Ureter (tissue), 1 donor: ENCODE data around the gene OXSM. TPM values are rescaled to one million over a fixed set of nuclear protein-coding genes. Genes with fewer than 3 reads are reported as not detected.
A peak's percentile ranks its signal among the peaks of the same experiment; 100 is the strongest.

Experiments
- DNase-seq: peaks from one replicate; pipeline ENCODE4 v3.0.0-alpha.2; 2020; ENCODE audit warnings: low spot score
- total RNA-seq: library from RNA; stranded (reverse); gene quantifications from one replicate; pipeline ENCODE4 v1.2.4, GENCODE V29; 2023
- donor health status: DM: yes; HTN: yes; CAD: no.

Gene OXSM
- total RNA-seq: 10.3 TPM

DNA sequence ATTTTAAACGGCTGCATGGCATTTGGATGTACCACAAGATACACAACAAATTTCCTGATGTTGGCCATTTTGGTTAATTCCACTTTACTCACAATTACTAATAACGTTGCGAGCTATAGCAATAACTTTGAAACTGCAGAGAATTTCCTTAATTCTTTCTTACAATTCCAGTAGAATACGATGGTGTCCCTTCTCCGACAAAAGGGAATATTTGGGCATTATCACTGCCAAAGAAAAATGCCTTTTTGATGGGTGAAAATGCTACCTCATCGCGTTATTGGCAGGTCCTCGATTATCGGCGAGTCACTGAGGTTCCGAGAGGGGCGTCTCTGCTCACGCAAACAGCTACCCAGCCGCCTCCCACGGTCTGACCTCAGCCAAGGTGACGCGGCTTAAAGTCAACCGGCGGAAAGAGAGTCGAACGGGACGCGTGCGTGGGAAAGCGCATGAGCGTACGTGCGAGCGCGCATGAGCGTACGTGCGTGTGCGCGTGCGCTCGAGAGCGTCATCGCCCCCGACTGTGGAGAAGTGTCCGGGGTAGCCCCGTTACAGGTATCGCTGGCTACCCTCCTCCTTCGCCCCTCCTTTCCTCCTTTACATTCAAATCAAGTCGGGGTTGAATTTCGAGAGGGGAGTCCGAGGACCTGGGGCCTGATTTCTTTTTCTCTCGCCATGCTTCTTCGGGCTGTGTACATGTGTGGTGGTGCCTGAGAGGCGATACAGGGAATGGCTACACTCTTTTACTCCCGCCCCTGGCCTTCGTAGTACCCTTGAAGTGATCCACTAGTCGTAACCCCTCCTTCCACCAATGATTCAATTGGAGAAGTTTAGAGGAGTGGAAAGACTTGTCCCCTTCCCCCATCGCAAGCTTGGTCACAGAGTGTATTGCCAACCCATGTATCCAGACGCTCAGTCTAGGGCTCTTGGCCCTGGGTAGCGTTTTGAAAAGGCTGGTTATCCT is at the start of gene OXSM:
Gene OXSM, plus strand, starts transcription at position 495 of the 961 bp plus-strand sequence. CDS start 931 bp downstream, outside the sequence.
- peak; percentile 88 for DNase-seq

DNA sequence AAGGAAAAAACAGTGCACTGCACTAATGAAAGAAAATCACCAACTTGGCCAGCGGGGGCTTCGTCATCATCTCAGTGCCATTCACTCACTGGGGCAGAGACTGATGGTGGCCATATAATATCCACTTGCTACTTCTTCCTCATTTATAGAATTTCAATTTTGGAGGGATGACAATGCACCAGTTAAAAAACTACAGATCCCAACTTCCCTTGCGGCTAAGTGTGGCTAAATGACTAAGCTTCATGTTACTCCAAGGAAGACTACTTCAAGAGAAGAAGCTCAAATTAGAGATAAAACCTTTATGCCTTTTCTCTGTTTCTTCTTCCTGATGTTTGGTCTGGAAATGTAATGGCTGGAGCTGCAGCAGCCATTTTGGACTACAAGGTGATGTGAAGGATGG is 45.4 kb upstream of the OXSM start:
- DNase-seq: no peak

DNA sequence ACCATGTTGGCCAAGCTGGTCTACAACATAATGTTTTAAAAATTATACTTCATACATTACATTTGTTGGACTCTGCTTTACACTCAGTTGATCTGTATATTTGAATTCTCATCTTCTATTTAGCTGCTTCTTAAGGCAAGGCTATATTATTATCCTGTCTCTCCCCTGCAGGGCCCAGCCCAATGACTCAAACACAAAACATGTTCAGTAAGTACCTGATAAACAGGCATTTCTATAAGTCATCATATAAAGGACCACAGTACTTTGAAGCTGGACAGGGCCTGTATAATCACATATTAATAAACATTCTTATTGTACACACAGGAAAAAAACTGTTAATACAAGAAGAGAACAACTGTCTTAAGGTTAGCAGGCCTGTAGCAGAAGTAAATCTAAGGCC is 42.9 kb upstream of the OXSM start:
- DNase-seq: no peak

DNA sequence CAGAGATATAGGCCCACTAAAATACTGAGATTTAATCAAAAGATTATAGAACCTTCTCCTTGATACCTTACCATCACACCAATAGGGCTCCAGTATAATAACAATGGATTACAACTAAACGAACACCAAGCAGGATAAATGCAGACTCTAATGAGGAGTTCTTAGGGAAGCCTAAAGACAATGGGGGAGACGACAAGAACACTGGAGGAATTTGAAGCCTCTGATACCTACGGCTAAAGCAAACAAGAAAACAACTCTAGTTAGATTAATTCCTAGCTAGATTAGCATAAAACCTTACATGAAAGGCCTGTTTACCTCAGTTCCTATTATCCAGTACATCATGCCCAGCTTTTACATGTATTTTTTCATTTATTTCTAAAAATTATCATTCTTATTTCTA is 41.7 kb upstream of the OXSM start:
- DNase-seq: no peak

DNA sequence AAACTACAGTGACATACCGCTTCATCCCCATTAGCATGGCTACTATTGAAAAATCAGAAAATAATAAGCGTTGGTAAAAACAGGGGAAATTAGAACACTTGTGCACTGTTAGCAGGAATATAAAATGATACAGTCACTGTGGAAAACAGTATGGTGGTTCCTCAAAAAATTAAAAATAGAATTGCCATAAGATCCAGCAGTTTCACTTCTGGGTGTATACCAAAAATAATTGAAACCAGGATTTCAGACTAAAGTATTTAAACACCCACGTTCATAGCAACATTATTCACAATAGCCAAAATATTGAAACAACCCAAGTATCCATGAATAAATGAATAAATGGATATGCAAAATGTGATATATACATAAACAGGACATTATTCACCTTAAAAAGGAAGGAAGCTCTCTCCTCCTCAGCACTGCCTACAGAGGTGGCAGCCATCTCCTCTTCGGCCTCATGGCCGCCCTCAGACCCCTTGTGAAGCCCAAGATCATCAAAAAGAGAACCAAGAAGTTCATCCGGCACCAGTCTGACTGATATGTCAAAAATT is 40.8 kb upstream of the OXSM start:
- no peak for DNase-seq

DNA sequence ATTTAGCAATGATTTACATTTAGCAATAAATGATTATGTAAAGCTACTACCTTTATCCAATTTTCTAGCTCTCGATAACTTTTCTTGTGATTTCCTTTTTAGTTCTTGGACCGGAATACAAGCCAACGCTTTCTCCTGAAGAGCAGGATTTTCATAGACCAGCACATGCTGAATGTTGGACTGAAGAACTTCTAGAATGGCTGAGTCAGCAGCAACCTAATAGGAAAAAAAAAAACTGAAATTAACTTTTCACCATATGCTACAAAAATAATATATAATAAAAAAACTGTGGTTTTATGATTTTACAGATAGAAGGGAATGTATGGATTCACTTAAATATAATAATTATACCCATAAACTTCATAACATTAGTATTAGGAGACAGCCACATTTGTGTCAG is 38.8 kb upstream of the OXSM start:
- no peak for DNase-seq

DNA sequence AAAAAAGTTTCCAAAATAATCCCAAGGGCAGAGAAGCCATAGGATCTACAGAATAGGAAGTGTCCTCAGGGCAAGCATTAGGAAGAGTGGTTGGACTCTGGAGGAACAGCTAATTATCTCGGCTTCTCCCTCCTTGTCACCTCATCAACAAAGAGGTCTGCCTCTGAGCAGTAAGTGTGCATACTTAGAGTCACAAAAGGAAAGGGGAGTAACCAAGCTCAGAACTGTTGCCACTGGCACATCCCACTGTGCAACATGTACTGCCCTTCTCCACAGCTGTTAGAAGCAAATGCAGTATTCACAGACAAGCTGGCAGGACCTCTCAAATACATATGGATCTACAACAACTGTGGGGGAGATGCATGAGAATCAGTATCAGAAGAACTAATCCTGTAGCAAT is 38.2 kb upstream of the OXSM start:
- DNase-seq: no peak

DNA sequence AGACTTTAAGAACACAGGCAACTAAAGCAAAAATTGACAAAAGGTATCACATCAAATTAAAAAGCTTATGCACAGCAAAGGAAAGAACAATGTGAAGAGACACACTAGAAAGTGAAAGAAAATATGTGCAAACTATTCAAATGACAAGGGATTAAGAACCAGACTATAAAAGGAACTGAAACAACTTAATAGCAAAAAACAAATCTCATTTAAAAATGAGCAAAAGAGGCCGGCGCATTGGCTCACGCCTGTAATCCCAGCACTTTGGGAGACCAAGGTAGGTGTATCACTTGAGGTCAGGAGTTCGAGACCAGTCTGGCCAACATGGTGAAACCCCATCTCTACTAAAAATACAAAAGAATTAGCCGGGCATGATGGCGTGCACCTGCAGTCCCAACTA is 21.0 kb upstream of the OXSM start:
- DNase-seq: no peak

DNA sequence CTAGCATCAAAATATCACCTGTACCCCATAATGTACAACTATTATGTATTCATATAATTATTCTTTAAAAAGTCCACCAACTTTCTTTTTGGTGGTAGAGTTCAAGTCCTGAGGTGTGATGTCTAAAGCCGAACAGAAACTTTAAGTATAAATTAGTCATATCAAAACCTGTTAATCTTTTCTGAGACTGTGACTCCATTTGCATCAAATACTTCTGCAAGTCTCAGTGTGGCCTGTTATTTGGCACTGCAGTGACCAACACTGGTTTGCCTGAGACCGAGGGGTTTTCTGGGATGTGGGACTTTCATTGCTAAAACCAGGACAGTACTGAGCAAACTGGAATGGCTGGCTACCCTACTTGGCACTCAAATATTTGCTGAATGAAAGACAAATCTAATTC is 14.0 kb upstream of the OXSM start:
- DNase-seq: no peak

DNA sequence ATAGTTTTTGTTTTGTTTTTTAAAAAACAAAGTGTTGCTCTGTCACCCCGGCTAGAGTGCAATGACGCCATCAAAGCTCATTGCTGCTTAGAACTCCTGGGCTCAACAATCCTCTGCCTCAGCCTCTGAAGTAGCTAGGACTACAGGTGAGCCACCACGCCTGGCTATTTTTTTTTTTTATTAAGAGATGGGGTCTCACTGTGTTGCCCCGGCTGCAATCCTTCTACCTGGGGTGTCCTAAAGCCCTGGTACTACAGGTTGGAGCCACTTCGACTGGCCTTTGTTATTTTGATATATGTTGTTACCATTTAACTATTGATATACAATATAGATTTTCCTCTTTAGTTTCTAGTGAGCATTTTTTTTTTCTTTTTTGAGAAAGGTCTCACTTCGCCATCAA is 9.3 kb upstream of the OXSM start:
- DNase-seq: no peak

DNA sequence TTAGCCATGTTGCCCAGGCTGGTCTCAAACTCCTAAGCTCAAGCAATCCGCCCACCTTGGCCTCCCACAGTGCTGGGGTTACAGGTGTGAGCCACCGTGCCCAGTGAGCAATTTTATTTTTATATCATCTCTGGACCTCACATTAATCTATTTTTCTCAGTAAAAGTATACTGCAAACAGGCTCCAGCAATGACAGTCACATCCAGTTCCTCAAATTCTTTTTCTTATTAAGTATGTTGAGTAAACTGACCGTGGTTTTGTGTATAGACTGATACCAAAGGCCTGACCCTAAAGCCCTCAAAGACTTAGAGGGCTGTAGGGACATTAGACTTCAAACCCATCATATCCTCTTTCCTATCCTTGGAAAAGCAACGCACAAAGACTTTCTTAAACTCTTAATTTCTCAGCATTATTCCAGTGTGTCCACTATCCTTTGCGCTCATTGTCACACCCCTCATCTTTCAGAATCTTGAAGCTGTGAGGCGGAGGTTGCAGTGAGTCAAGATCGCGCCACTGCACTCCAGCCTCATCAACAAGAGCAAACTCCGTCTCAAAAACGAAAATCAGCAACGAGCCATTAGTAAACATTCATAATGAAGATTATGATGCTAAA is 8.6 kb upstream of the OXSM start:
- DNase-seq: no peak

DNA sequence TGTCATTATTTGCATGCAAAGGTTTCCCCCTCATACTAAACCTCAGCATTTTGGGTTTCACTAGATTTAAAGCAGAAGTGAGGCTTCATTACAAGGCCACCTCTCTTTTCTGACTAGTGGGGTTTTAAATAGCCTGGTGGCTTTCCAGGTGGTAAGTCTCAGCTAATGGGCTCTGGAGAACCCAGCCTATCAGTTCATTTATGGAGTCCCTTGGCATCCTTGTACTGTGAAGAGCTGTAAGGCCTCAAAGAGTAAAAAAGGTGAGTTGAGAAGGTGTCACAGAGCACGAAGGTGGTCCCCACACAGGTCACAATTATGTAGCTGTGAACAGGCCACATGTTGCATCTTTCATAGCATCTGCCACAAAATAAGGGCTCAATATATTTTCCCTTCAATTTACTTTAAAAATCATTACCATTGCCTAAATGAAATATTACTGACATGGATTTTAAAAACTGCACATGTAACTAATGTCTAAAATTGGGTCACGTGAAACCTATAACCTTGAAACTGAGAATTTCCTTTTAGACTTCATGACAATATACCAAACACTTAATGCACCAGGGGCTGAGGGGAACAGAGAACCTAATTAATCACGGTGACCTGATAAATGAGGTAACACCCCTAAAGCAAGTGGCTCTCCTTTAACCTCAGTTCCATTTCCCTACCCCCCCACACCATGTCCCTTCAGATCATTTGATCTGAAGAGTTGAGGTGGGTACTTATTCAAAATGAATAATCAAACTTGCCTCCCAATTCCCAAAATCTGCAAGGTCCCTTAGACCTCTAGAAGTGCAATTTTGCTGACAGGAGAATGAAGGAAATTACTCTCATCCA is 7.9 kb upstream of the OXSM start:
- DNase-seq: no peak

DNA sequence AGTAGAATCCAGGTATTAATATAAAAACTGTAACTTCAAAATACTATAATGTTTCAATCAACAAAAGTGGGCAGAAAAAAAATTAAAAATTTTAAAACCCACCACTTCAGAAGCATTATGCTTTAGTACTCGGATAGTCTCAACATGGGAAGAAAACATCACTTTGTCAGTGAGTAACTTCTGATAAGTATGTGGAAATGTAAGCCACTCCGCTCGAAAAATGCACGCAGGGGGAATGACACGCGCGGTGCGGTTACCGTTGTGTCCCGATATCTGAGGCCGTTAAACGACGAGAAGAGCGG is 7.3 kb upstream of the OXSM start:
- no peak for DNase-seq

DNA sequence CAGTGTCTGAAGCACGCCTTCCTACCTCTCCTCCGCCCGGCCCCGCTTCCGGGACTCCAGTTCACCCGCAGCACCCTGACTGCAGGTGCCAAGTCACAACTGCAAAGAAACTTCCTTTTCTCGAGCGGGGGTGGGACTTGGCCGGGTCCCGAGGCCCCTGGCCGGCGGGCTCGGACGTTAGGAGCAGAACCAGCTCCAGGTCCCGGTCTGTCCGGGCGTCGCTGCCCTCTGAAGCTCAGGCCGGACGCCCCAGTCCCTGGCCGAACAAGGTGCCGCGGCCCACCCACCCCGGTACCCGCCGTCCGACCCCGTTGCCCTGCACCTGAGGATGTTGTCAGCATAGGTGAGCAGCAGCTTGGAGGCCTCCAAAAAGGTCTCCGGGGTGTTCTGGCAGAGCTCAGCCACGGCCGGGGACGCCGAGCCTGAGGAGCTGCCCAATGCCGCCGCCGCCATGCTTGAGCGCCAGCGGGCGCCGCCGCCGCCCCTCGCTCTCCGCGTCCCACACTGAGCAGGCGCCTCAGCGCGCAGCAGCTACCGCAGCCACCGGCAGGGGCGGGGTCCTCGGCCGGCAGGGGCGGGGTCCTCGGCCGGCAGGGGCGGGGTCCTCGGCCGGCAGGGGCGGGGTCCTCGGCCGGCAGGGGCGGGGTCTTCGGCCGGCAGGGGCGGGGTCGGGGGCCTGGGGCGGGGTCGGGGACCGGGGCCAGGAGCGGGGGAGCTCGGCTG is 6.8 kb upstream of the OXSM start, which contains the start of gene NGLY1:
Gene NGLY1, minus strand, starts transcription at position 506 of the 723 bp plus-strand sequence. Its CDS starts 53 bp downstream, at position 453.
- DNase-seq: peak; percentile 85

DNA sequence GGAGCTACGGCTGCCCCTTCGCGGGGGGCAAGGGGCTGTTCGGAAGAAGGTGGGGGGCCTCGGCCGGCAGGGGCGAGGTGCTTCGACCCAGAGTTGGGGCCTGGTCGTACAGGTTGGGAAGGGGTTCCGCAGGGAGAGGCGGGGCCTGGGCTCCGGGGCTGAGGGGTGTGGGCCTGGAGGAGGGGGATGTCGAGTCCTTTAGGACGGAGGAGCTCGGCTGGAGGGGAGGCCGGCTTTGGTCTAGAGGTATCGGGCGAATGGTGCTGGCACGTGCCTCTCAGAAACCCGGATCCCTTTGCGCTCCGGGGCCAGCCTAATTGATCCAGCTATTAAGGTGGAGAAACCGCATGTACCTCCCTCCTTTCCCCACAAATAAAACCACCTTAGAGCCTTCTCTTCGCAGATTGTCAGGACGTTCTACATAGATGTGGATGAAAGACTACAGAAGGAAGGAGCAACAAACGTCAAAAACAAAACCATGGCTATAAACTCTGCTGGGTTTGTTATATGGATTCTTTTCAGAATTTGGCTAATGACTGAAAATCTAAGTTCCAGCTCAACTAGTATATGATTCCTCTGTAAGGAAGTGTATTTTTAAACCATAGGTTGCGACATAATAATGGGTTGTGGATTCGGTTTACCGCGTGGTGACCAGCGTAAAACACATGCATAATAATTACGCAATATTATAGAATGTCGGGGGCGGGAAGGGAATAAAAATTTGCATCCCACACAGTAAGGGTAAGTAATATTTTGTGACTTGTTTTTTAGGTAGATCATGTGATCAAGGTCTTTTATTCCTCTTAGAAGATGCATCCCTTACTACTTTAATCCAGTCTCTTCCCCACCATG is 6.0 kb upstream of the OXSM start:
- DNase-seq: no peak

DNA sequence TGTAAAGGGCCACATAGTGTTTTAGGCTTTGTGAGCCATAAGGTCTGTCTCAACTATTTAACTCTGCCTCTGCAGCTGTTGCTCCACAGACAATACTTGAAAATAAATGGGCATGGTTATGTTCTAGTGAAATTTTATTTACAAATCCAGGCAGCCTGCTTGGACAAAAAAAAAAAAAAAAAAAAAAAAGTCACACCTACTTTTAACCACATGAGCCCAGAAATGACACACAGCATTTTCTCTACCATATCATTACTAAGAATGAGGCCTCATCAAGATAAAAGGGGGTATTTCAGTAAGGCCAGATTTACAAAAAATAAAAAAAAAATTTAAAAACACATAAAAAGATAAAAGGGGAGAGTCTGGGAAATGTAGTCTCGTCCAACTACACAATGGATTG is 4.9 kb upstream of the OXSM start:
- no peak for DNase-seq

DNA sequence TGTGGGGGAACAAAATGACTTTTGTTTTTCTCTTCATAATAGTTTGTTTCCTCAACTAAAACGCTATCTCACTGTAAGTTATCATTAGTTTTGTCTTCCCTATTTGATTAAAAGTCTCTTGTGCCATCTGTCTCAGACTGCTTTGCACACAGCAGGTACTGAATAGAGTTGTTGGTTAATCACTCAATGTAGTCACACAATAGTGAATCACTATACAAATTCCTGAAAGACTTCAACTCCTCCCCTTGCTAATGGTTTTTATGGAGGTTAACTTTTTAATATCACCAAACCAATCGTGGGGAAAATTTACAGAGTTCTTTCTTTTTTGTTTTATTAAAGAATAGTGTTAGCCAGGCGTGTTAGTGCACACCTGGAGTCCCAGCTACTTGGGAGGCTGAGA is 4.1 kb upstream of the OXSM start:
- DNase-seq: no peak

DNA sequence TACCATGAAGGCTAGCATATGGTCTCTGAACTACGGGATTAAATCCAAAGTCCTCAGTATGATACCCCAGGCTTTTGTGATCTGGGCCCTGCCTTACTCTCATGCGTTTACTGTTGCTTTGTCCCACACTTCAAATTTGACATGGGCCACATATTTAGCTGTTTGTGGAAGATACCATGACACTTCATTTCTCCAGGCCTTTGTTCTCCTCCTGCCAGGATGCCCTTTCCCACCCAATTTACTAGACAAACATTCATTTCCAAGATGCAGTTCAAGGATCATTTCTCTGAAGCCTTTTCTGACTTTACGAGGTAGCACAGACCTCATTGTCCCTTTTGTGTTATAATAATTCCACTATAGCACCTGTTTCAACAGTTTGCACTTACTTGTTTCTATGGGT is 2.2 kb upstream of the OXSM start:
- no peak for DNase-seq

DNA sequence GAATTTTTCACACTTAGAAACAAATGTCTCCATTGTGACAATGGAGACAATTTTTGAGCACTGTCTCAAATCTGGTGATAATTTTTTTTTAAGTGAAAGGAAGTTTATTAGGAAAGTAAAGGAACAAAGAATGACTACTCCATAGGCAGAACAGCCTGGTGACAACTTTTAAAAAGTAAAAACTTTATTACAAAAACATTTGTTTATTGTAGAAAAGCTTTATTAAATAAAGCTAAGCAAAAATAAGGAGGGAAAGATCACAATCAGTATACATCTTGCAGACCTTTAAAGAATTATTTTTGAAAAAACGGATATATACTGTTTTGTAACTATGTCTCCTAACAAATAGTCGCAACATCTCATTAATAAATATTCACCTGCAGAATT is 688 bp upstream of the OXSM start:
- no peak for DNase-seq

DNA sequence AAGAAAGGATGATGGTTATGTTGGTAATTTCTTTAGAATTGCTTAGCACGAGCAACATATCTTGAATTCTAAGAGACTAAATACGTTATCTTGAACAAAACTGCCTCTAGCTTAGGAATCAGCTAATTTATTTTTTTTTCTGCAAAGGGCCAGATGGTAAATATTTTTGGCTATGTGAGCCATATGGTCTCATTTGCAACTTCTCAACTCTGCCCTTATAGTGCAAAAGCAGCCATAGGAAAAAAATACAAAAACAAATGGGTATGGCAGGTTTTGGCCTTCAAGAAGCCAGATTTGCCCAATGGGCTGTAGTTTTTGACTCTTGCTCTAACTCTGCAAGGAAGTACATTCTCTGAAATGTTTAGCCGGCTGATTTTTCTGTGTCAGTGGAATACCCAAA is 11.9 kb downstream of the OXSM start:
- DNase-seq: no peak

DNA sequence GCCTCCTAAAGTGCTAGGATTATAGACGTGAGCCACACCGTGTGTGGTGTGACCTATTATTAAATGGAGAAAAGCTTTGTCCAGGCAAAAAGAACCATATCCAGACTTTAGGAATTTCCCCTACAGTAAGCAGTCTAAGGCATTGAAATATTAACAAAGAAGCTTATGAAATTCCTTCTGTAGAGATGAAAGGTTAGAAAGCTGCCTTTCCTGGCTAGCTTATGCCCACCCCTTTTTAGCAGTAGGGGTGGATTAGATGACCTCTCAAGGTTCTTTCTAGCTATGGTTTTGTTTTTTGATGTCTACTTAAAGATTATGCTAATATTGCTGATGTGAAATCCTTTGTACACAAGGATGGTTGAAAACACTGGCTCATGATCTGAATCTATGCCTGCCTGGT is 13.9 kb downstream of the OXSM start:
- no peak for DNase-seq
